ENCODE data around the gene RPP30. TPM values are rescaled to one million over a fixed set of nuclear protein-coding genes. Genes with fewer than 3 reads are reported as not detected.

Gene RPP30
- total RNA-seq, 4 donors from 2014 or later = 28.4 to 40.9 (median 30.3) TPM

DNA sequence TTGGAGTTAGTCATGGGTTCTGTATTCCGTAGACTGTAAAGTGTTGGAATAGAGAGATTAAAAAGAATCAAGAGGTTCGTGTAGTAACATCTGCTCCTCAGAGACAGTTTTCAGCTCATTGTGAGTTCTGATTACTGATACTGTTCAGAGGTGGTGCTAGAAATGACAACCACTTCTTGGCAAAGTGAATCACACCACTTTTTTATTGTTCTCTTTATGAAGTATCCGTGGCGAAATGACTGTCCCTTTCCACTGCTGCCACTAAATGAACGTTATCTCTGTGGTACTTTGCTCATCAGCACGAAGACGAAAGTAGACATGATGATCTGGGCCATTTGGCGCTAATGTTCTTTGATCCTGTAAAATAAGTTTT lies 860 bp downstream of the RPP30 start:
- TF ChIP-seq, protein P1, sequence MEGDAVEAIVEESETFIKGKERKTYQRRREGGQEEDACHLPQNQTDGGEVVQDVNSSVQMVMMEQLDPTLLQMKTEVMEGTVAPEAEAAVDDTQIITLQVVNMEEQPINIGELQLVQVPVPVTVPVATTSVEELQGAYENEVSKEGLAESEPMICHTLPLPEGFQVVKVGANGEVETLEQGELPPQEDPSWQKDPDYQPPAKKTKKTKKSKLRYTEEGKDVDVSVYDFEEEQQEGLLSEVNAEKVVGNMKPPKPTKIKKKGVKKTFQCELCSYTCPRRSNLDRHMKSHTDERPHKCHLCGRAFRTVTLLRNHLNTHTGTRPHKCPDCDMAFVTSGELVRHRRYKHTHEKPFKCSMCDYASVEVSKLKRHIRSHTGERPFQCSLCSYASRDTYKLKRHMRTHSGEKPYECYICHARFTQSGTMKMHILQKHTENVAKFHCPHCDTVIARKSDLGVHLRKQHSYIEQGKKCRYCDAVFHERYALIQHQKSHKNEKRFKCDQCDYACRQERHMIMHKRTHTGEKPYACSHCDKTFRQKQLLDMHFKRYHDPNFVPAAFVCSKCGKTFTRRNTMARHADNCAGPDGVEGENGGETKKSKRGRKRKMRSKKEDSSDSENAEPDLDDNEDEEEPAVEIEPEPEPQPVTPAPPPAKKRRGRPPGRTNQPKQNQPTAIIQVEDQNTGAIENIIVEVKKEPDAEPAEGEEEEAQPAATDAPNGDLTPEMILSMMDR (IDR thresholded peaks at IDR 0.05; ENCODE audit: low read depth) = no peak

DNA sequence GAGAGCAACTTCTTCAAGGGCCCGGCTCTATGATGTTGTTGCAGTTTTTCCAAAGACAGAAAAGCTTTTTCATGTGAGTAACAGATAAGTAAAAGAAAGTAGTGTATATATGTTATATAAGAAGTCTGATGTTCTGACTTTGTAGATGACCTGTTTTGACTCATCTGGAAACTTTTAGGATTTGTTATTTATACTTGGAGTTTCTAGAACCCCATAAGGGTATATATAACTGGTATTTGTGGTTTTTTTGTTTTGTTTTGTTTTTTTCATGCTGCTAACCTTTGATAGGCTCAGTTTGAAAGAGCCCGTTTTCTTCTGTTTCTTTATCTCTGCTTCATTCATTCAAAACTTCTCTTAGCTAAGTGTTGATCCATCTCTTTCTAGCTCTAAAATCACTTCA lies 7.3 kb downstream of the RPP30 start:
- TF ChIP-seq, protein P1 (IDR thresholded peaks at IDR 0.05; ENCODE audit: low read depth) = no peak

DNA sequence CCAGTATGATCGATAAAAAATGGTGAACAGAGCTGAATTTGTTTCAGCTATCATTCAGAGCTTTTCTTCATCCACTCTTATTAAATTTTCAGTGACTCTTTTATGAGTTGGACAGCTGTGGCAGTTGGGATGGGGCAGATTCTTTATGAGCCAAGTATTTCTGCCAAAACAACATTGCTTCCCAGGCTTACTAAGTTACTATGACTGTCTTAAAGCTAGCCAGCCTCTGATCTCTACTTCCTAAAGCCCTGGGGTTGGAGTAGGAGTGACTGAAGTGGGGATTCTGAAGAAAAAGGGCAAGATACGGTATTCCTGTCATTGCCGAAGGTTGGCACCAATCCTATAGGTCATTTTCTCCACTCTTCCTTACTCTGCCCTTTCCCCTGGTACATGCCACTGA lies 12.7 kb downstream of the RPP30 start:
- TF ChIP-seq, protein P1 (IDR thresholded peaks at IDR 0.05; ENCODE audit: low read depth) = no peak

DNA sequence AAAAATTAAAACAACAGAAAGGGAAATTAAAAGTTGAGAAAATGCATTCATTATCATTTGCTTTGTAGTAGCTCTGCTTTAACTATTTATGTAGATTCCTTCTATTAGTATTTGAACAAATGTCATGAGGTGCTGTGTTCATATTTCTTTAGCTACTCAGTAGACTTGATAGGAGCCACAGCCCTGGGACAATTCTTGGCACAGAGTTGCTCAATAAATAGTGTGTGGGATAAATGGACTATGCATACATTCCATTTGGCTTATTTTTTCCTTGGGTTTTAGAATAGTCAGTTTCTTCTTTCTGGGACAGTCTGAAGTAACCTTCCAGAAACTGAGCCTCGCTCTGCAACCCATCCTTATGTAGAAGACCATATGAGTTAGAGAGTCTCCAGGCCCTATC lies 13.4 kb downstream of the RPP30 start:
- TF ChIP-seq, protein P1 (IDR thresholded peaks at IDR 0.05; ENCODE audit: low read depth) = no peak

DNA sequence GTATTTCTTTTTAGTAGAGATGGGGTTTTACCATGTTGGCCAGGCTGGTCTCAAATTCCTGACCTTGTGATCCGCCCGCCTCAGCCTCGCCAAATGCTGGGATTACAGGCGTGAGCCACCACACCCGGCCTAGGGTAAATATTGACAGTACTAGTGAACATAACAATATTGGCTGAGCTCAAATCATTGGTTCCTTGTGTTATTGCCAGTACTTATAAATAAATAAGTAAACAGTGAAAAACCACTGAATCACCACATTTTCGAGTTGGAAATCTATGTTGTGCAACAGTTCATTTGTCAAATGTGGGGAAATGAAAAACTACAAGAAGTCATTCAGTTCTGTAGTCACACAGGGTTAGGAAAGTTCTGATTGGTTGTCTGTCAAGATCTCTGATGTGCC lies 15.8 kb downstream of the RPP30 start:
- TF ChIP-seq, protein P1 (IDR thresholded peaks at IDR 0.05; ENCODE audit: low read depth) = no peak

DNA sequence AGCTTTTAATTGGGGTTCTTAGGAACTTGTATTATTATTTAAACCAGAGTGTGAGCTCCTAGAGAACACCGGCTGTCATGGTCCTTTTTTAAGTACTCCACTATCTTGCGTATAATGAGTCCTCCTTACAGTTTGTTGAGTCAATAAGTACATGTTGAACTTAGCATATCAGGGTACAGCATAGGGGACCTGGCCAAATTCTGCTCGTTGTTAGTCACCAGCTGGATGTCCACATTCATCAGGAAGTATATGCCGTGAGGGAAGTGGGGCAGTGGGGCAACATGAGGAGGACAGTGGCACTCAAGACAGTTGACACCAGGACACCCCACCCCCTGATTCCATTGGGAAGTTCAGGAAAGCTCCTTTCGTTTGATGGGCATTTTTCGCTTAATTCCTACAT lies 16.6 kb downstream of the RPP30 start:
- TF ChIP-seq, protein P1 (IDR thresholded peaks at IDR 0.05; ENCODE audit: low read depth) = no peak

DNA sequence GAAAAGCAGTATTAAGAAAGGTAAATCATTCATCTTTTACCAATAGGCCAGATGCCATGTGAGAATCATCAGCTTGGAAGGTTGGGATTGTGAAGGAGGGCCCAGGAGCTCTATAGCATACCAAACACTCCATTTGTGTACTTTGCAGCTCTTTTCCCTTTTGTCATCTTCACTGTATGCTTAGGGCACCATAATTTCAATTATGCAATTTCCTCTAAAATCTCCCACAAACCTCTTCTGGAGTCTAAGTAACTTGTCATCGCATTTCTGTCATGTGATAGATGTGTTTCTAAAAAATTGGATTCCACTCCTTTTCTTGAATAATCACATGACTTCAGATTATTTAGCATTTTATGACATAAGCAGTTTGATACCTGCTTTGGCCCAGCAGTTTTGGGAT lies 17.9 kb downstream of the RPP30 start:
- TF ChIP-seq, protein P1 (IDR thresholded peaks at IDR 0.05; ENCODE audit: low read depth) = no peak
